ENCODE data around the gene NCOA1.

DNA sequence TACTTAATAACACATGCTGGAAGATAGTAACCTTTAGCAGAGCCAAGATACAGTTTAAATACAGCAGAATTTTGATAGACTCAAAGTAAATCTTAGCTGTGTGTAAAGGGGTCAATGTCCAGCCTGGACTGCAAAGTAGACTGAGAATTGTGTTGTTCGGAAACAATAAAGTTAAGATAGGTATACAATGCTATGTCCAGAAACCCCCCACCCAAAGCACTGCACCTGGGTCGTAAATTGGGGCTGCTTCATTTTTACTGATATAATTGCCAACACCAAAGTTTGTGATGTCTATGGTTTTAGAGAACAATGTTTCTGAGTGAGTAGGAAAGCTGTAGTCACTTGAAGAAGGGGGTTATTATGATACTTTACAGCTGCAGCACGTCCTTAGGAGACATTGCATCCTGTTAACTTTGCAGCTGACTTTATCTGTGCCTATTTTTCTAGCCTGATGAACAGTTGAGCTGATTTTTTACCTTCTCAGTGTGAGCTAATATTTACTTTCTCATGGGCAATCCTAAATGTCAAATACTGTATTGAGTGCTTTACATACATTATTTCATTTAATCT is 4.3 kb upstream of the NCOA1 start:
- TF ChIP-seq, protein P1, sequence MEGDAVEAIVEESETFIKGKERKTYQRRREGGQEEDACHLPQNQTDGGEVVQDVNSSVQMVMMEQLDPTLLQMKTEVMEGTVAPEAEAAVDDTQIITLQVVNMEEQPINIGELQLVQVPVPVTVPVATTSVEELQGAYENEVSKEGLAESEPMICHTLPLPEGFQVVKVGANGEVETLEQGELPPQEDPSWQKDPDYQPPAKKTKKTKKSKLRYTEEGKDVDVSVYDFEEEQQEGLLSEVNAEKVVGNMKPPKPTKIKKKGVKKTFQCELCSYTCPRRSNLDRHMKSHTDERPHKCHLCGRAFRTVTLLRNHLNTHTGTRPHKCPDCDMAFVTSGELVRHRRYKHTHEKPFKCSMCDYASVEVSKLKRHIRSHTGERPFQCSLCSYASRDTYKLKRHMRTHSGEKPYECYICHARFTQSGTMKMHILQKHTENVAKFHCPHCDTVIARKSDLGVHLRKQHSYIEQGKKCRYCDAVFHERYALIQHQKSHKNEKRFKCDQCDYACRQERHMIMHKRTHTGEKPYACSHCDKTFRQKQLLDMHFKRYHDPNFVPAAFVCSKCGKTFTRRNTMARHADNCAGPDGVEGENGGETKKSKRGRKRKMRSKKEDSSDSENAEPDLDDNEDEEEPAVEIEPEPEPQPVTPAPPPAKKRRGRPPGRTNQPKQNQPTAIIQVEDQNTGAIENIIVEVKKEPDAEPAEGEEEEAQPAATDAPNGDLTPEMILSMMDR (IDR thresholded peaks at IDR 0.05) = no peak
- TF ChIP-seq POLR2A (IDR thresholded peaks at IDR 0.05) = no peak
